K562 (cell line): ENCODE results near the gene NOP10. TPM values are rescaled to one million over a fixed set of nuclear protein-coding genes. Genes with fewer than 3 reads are reported as not detected.

Source experiments
- BRF2 ChIP-seq: IDR thresholded peaks from 3 replicates; pipeline ENCODE4 v1.6.1; 2011; ENCODE audit warnings: borderline replicate concordance, mild to moderate bottlenecking; ENCODE audit not compliant: insufficient read length, insufficient read depth
- CHAMP1 ChIP-seq: fragments of 450-650 bp; IDR thresholded peaks from 2 replicates; pipeline ENCODE4 v1.6.1; 2016; ENCODE audit warnings: mild to moderate bottlenecking
- EZH2 ChIP-seq: IDR thresholded peaks from 2 replicates; pipeline ENCODE4 v1.6.1; 2012; ENCODE audit warnings: low read depth, mild to moderate bottlenecking, inconsistent platforms, low read length, borderline replicate concordance
- GABPB1 ChIP-seq: sonication (generic); formaldehyde crosslinking; IDR thresholded peaks from 2 replicates; pipeline ENCODE4 v1.8.0; 2022; ENCODE audit warnings: mild to moderate bottlenecking, missing genetic modification reagents
- GATAD2B ChIP-seq: fragments of 450-650 bp; IDR thresholded peaks from 2 replicates; pipeline ENCODE4 v1.6.1; 2017; ENCODE audit warnings: mild to moderate bottlenecking, borderline replicate concordance
- JUND ChIP-seq, 2 experiments: IDR thresholded peaks; 2 replicates in 1 of 2; 3 replicates in 1 of 2; pipeline ENCODE4 v1.6.1; 2011; ENCODE audit warnings: borderline replicate concordance in 2 of 2, low read depth in 2 of 2, low read length in 2 of 2, improper control_type of control experiment in 1 of 2, missing biosample characterization in 1 of 2, missing genetic modification characterization in 1 of 2, missing genetic modification reagents in 1 of 2
- KAT7 ChIP-seq: sonication (generic); formaldehyde crosslinking; IDR thresholded peaks from 2 replicates; pipeline ENCODE4 v1.8.0; 2022; ENCODE audit warnings: missing genetic modification reagents, mild to moderate bottlenecking, borderline replicate concordance
- KLF6 ChIP-seq: fragments of 250-450 bp; sonication (Bioruptor Pico); IDR thresholded peaks from 2 replicates; pipeline ENCODE4 v1.4.0; 2020; ENCODE audit warnings: mild to moderate bottlenecking, moderate library complexity, borderline replicate concordance
- NFE2 ChIP-seq: IDR thresholded peaks from 2 replicates; pipeline ENCODE4 v1.6.1; 2014; ENCODE audit warnings: antibody characterized with exemption, low read depth
- NFIC ChIP-seq: fragments of 450-650 bp; IDR thresholded peaks from 2 replicates; pipeline ENCODE4 v1.6.1; 2017; ENCODE audit warnings: mild to moderate bottlenecking, inconsistent platforms
- SLC30A9 ChIP-seq: fragments of 250-450 bp; sonication (Bioruptor Pico); IDR thresholded peaks from 2 replicates; pipeline ENCODE4 v1.8.0; 2022; ENCODE audit warnings: mild to moderate bottlenecking, moderate library complexity
- TBP ChIP-seq: optimal IDR thresholded peaks from 2 replicates; pipeline ENCODE3; 2011; ENCODE audit warnings: low read depth, low read length, improper control_type of control experiment
- TGIF2 ChIP-seq: sonication (generic); formaldehyde crosslinking; IDR thresholded peaks from 2 replicates; pipeline ENCODE4 v1.8.1; 2022; ENCODE audit warnings: mild to moderate bottlenecking, missing genetic modification reagents, moderate library complexity
- TRIM25 ChIP-seq: fragments of 450-650 bp; IDR thresholded peaks from 2 replicates; pipeline ENCODE4 v1.7.0; 2016; ENCODE audit warnings: borderline replicate concordance
- TRIM28 ChIP-seq: fragments of 450-650 bp; IDR thresholded peaks from 2 replicates; pipeline ENCODE4 v1.6.1; 2017
- USF1 ChIP-seq: sonication (generic); formaldehyde crosslinking; IDR thresholded peaks from 2 replicates; pipeline ENCODE4 v1.9.0; 2022; ENCODE audit warnings: mild to moderate bottlenecking, missing genetic modification reagents
- XRCC3 ChIP-seq: fragments of 450-650 bp; IDR thresholded peaks from 2 replicates; pipeline ENCODE4 v1.6.1; 2017; ENCODE audit warnings: mild to moderate bottlenecking, moderate library complexity
- ZBED1 ChIP-seq: IDR thresholded peaks from 2 replicates; pipeline ENCODE4 v1.6.1; 2014
- ZNF395 ChIP-seq: fragments of 200-800 bp; sonication (Bioruptor generic); IDR thresholded peaks from 2 replicates; pipeline ENCODE4 v1.6.1; 2017; ENCODE audit warnings: missing genetic modification characterization, missing compliant biosample characterization
- ZNF668 ChIP-seq: fragments of 250-450 bp; sonication (Bioruptor Pico); IDR thresholded peaks from 2 replicates; pipeline ENCODE4 v1.8.0; 2022; ENCODE audit warnings: mild to moderate bottlenecking, inconsistent platforms
- polyA plus RNA-seq, 8 experiments: library from polyadenylated mRNA; depleted of rRNA in 4 of 8; stranded (reverse) in 5 of 8; unstranded in 3 of 8; fragments of >200 nt; fragmentation: Nextera tagmentation in 2 of 8; fragmentation: Illumina TruSeq in 1 of 8; extraction: Ambion mirVana in 2 of 8; extraction: Trizol in 1 of 8; gene quantifications; 2 replicates each; pipeline versions ENCODE4 v1.2.1 to v1.2.3, GENCODE V29; 2011 to 2014; ENCODE audit warnings: inconsistent platforms in 1 of 8, missing spikeins in 1 of 8
- total RNA-seq, 7 experiments: library from RNA; depleted of rRNA in 6 of 7; stranded (reverse); fragments of >200 nt in 6 of 7; fragmentation: Illumina TruSeq in 2 of 7; extraction: Trizol in 2 of 7; gene quantifications; 2 replicates each; pipeline versions ENCODE4 v1.2.1 to v1.2.3, GENCODE V29; 2011 to 2021; ENCODE audit warnings: low replicate concordance in 1 of 7

NOP10 gene
- total and polyA plus RNA-seq, 9 of the 15 experiments (the other 6 are each of a cell fraction or from before 2014, with no cell fraction given) = 250 to 1,663 (median 449) TPM

GRCh38 chr15:34342737-34343575 lies at the start of gene NOP10, which contains the start of gene NUTM1 (continued):
- no peak for TF ChIP-seq BRF2
- TF ChIP-seq TBP = peak; percentile 88
- TF ChIP-seq SLC30A9 (CRISPR knock-in tag) = no peak
- TF ChIP-seq USF1 (CRISPR knock-in tag) = peak; percentile 98
- peak; percentile 23; the same call in 1 of the 2 replicates for TF ChIP-seq TRIM28
- TF ChIP-seq ZNF668 (CRISPR knock-in tag) = no peak
- peak; percentile 82 for TF ChIP-seq CHAMP1
- peak; percentile 78 for TF ChIP-seq GATAD2B
- no peak for TF ChIP-seq KLF6 (CRISPR knock-in tag)
- no peak for TF ChIP-seq ZBED1
- TF ChIP-seq XRCC3 = no peak
- peak; percentile 98 for TF ChIP-seq GABPB1 (CRISPR knock-in tag)
- TF ChIP-seq JUND (IDR thresholded peaks at IDR 0.05; ENCODE audit: borderline replicate concordance, low read depth, low read length) = peak; percentile 63
- peak; percentile 76; the same call in 2 of the 3 replicates for TF ChIP-seq JUND (tag; IDR thresholded peaks at IDR 0.05; ENCODE audit: borderline replicate concordance, low read depth, low read length)
- TF ChIP-seq NFE2 = 0 out of 2 replicates have a peak, but pooled peaks have one; percentile 32
- TF ChIP-seq EZH2 = no peak
- peak; percentile 87 for TF ChIP-seq NFIC
- no peak for TF ChIP-seq TGIF2 (CRISPR knock-in tag)
- TF ChIP-seq TRIM25 = no peak
- TF ChIP-seq ZNF395 (CRISPR knock-in tag) = peak; percentile 60; the same call in 1 of the 2 replicates
- peak; percentile 69; the same call in 1 of the 2 replicates for TF ChIP-seq KAT7 (CRISPR knock-in tag)
